VCaP (cell line): ENCODE measurements around the gene PRR19.

ENCODE experiments used
- H3K27ac ChIP-seq: fragments of 450-650 bp; 2 replicates; pipeline ENCODE4 v1.5.1; 2017
- CTCF ChIP-seq: fragments of 450-650 bp; conservative IDR thresholded peaks from 2 replicates; pipeline ENCODE4 v1.5.1; 2017; ENCODE audit warnings: mild to moderate bottlenecking, moderate library complexity

The PRR19 gene

GRCh38 chr19:42345191-42345812, 43.4 kb downstream of the PRR19 start:
- no peak for TF ChIP-seq CTCF

GRCh38 chr19:42348211-42348610, 46.3 kb downstream of the PRR19 start:
- no peak overlapping the region for H3K27ac ChIP-seq
- TF ChIP-seq CTCF, result no peak

More at GRCh38 chr19:42345191-42345812, 43.4 kb downstream of the PRR19 start:
- H3K27ac ChIP-seq, result no peak overlapping the region

- no peak for TF ChIP-seq CTCF
- no peak overlapping the region for H3K27ac ChIP-seq
Observed at GRCh38 chr19:42349378-42350107, 47.6 kb downstream of the PRR19 start.

- no peak for TF ChIP-seq CTCF
Observed at GRCh38 chr19:42350417-42350816, 48.5 kb downstream of the PRR19 start.

GRCh38 chr19:42351079-42351735, 49.3 kb downstream of the PRR19 start:
- H3K27ac ChIP-seq, result no peak overlapping the region
- TF ChIP-seq CTCF, result no peak

More at GRCh38 chr19:42350417-42350816, 48.5 kb downstream of the PRR19 start:
- no peak overlapping the region for H3K27ac ChIP-seq

- TF ChIP-seq CTCF, result no peak
- H3K27ac ChIP-seq, result no peak overlapping the region
Observed at GRCh38 chr19:42352301-42353259, 50.6 kb downstream of the PRR19 start.
